ENCODE results near the gene SHOC2.

SHOC2 gene

DNA sequence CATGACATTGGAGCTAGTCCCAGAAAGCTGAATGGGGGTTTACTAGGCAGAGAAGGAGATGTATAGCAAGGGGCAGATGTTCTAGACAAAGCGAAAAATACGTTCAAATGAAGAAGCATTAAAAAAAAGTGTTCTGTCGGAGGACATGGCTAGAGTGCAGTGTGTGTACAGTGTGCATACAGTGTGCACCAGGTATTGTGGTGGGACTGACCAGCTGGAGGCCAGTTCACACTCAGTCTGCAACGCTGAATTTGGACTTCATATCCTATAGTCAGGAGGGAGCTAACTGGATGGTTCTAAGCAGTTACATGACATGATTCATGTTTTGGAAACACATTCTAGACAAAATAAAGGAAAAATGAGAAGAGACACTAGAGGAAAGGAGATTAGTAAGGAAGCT is 9.3 kb upstream of the SHOC2 start:
- TF ChIP-seq, protein P1, sequence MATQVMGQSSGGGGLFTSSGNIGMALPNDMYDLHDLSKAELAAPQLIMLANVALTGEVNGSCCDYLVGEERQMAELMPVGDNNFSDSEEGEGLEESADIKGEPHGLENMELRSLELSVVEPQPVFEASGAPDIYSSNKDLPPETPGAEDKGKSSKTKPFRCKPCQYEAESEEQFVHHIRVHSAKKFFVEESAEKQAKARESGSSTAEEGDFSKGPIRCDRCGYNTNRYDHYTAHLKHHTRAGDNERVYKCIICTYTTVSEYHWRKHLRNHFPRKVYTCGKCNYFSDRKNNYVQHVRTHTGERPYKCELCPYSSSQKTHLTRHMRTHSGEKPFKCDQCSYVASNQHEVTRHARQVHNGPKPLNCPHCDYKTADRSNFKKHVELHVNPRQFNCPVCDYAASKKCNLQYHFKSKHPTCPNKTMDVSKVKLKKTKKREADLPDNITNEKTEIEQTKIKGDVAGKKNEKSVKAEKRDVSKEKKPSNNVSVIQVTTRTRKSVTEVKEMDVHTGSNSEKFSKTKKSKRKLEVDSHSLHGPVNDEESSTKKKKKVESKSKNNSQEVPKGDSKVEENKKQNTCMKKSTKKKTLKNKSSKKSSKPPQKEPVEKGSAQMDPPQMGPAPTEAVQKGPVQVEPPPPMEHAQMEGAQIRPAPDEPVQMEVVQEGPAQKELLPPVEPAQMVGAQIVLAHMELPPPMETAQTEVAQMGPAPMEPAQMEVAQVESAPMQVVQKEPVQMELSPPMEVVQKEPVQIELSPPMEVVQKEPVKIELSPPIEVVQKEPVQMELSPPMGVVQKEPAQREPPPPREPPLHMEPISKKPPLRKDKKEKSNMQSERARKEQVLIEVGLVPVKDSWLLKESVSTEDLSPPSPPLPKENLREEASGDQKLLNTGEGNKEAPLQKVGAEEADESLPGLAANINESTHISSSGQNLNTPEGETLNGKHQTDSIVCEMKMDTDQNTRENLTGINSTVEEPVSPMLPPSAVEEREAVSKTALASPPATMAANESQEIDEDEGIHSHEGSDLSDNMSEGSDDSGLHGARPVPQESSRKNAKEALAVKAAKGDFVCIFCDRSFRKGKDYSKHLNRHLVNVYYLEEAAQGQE (IDR thresholded peaks at IDR 0.05; ENCODE audit: insufficient read depth in 1 of 2, low read depth in 2 of 2, low read length in 2 of 2): no peak
- TF ChIP-seq POLR2AphosphoS5 (IDR thresholded peaks at IDR 0.05; ENCODE audit: low read depth, low read length) (no peak), SIN3A (IDR thresholded peaks at IDR 0.05; ENCODE audit: borderline replicate concordance, insufficient read depth, low read length) (no peak), FOXP2 (optimal IDR thresholded peaks at IDR 0.05; ENCODE audit: borderline replicate concordance, extremely low read depth, extremely low read length, insufficient read depth) (no peak), TAF1 (IDR thresholded peaks at IDR 0.05; ENCODE audit: borderline replicate concordance, insufficient read depth, low read length) (no peak)

- TF ChIP-seq, protein P1 (IDR thresholded peaks at IDR 0.05; ENCODE audit: insufficient read depth in 1 of 2, low read depth in 2 of 2, low read length in 2 of 2): no peak
- no peak for TF ChIP-seq TAF1 (IDR thresholded peaks at IDR 0.05; ENCODE audit: borderline replicate concordance, insufficient read depth, low read length)
- TF ChIP-seq POLR2AphosphoS5 (IDR thresholded peaks at IDR 0.05; ENCODE audit: low read depth, low read length): no peak
- TF ChIP-seq SIN3A (IDR thresholded peaks at IDR 0.05; ENCODE audit: borderline replicate concordance, insufficient read depth, low read length): no peak
- no peak for TF ChIP-seq FOXP2 (optimal IDR thresholded peaks at IDR 0.05; ENCODE audit: borderline replicate concordance, extremely low read depth, extremely low read length, insufficient read depth)
Measured at GRCh38 chr10:110912374-110912773, 7.0 kb upstream of the SHOC2 start.

DNA sequence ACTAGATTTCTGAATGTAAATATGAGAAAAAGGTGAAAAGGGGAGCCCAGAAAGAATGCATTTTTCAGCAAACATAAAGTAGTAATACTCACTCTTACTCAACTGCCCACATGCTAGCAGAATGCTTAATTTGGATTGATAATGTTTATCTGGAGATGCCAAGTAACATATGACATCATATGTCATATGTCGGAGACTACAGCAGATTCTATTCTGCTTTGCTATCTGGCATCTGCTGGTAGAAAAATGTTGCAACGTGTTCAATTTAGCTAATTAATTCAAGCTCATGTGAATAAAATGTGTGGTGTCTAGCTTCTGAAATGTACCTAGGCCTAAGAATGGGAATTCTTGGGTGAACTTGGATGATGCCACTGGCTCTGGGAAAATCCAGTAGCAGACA is 5.0 kb upstream of the SHOC2 start:
- TF ChIP-seq FOXP2 (optimal IDR thresholded peaks at IDR 0.05; ENCODE audit: borderline replicate concordance, extremely low read depth, extremely low read length, insufficient read depth) (no peak), SIN3A (IDR thresholded peaks at IDR 0.05; ENCODE audit: borderline replicate concordance, insufficient read depth, low read length) (no peak), POLR2AphosphoS5 (IDR thresholded peaks at IDR 0.05; ENCODE audit: low read depth, low read length) (no peak), TAF1 (IDR thresholded peaks at IDR 0.05; ENCODE audit: borderline replicate concordance, insufficient read depth, low read length) (no peak)
- TF ChIP-seq, protein P1 (IDR thresholded peaks at IDR 0.05; ENCODE audit: insufficient read depth in 1 of 2, low read depth in 2 of 2, low read length in 2 of 2): no peak

- TF ChIP-seq FOXP2 (optimal IDR thresholded peaks at IDR 0.05; ENCODE audit: borderline replicate concordance, extremely low read depth, extremely low read length, insufficient read depth) (no peak), POLR2AphosphoS5 (IDR thresholded peaks at IDR 0.05; ENCODE audit: low read depth, low read length) (no peak), TAF1 (IDR thresholded peaks at IDR 0.05; ENCODE audit: borderline replicate concordance, insufficient read depth, low read length) (no peak), SIN3A (IDR thresholded peaks at IDR 0.05; ENCODE audit: borderline replicate concordance, insufficient read depth, low read length) (no peak)
- TF ChIP-seq, protein P1 (IDR thresholded peaks at IDR 0.05; ENCODE audit: insufficient read depth in 1 of 2, low read depth in 2 of 2, low read length in 2 of 2): no peak
Measured at GRCh38 chr10:110915035-110915434, 4.4 kb upstream of the SHOC2 start.
